H9 (cell line): ENCODE results near the gene CTIF. TPM values are rescaled to one million over a fixed set of nuclear protein-coding genes. Genes with fewer than 3 reads are reported as not detected.

Experiments
- DNase-seq: peaks from one replicate; pipeline ENCODE4 v3.0.0-alpha.2; 2017
- H2AFZ ChIP-seq: one replicate; pipeline ENCODE4 v1.6.1; 2013; ENCODE audit warnings: mild to moderate bottlenecking, low read length, control low read depth, moderate library complexity
- H2AK5ac ChIP-seq: 2 replicates; pipeline ENCODE4 v1.6.1; 2013; ENCODE audit warnings: low read length, control low read depth, mixed read lengths; ENCODE audit not compliant: insufficient read length
- H2BK120ac ChIP-seq: one replicate; pipeline ENCODE4 v1.6.1; 2013; ENCODE audit warnings: low read depth, mild to moderate bottlenecking, low read length, control low read depth, inconsistent platforms; ENCODE audit not compliant: poor library complexity, severe bottlenecking
- H2BK12ac ChIP-seq: 2 replicates; pipeline ENCODE4 v1.6.1; 2013; ENCODE audit warnings: low read length, control low read depth, mixed read lengths, low read depth; ENCODE audit not compliant: insufficient read length
- H2BK15ac ChIP-seq: 2 replicates; pipeline ENCODE4 v1.6.1; 2013; ENCODE audit warnings: low read depth, low read length, control low read depth
- H2BK20ac ChIP-seq: one replicate; pipeline ENCODE4 v1.6.1; 2013; ENCODE audit warnings: low read depth, mild to moderate bottlenecking, low read length, control low read depth, inconsistent platforms; ENCODE audit not compliant: poor library complexity, severe bottlenecking
- H2BK5ac ChIP-seq: 2 replicates; pipeline ENCODE4 v1.6.1; 2013; ENCODE audit warnings: low read length, control low read depth, mixed read lengths; ENCODE audit not compliant: insufficient read length
- H3K14ac ChIP-seq: 2 replicates; pipeline ENCODE4 v1.6.1; 2013; ENCODE audit warnings: low read length, control low read depth; ENCODE audit not compliant: insufficient read depth
- H3K18ac ChIP-seq: 2 replicates; pipeline ENCODE4 v1.6.1; 2013; ENCODE audit warnings: low read depth, mild to moderate bottlenecking, mixed read lengths, low read length, control low read depth; ENCODE audit not compliant: insufficient read length
- H3K23ac ChIP-seq: 2 replicates; pipeline ENCODE4 v1.6.1; 2013; ENCODE audit warnings: low read length, control low read depth, mixed read lengths, low read depth; ENCODE audit not compliant: insufficient read length
- H3K23me2 ChIP-seq: 2 replicates; pipeline ENCODE4 v1.6.1; 2013; ENCODE audit warnings: low read depth, mild to moderate bottlenecking, mixed read lengths, low read length, control low read depth; ENCODE audit not compliant: insufficient read length, poor library complexity, severe bottlenecking
- H3K27ac ChIP-seq: 2 replicates; pipeline ENCODE4 v1.5.1; 2013; ENCODE audit warnings: low read length, control low read depth, mixed read lengths, low read depth; ENCODE audit not compliant: insufficient read length
- H3K27me3 ChIP-seq: 2 replicates; pipeline ENCODE4 v1.6.1; 2013; ENCODE audit warnings: low read length, control low read depth, inconsistent platforms; ENCODE audit not compliant: insufficient read depth
- H3K4ac ChIP-seq: 2 replicates; pipeline ENCODE4 v1.6.1; 2013; ENCODE audit warnings: low read depth, mild to moderate bottlenecking, control low read depth, inconsistent platforms, low read length, moderate library complexity
- H3K4me1 ChIP-seq: 2 replicates; pipeline ENCODE4 v1.6.1; 2013; ENCODE audit warnings: low read length, control low read depth, inconsistent platforms; ENCODE audit not compliant: insufficient read depth
- H3K4me2 ChIP-seq: 2 replicates; pipeline ENCODE4 v1.6.1; 2013; ENCODE audit warnings: low read length, control low read depth, mixed read lengths; ENCODE audit not compliant: insufficient read length, insufficient read depth
- H3K56ac ChIP-seq: 2 replicates; pipeline ENCODE4 v1.6.1; 2013; ENCODE audit warnings: low read depth, mild to moderate bottlenecking, mixed read lengths, low read length, control low read depth; ENCODE audit not compliant: insufficient read length
- H3K79me1 ChIP-seq: 2 replicates; pipeline ENCODE4 v1.6.1; 2013; ENCODE audit warnings: low read depth, mild to moderate bottlenecking, moderate library complexity, low read length, control low read depth, inconsistent platforms; ENCODE audit not compliant: insufficient read depth, poor library complexity, severe bottlenecking
- H3K79me2 ChIP-seq: 2 replicates; pipeline ENCODE4 v1.6.1; 2013; ENCODE audit warnings: low read length, control low read depth, inconsistent platforms; ENCODE audit not compliant: insufficient read depth
- H3K9ac ChIP-seq: 2 replicates; pipeline ENCODE4 v1.6.1; 2013; ENCODE audit warnings: low read length, control low read depth, mixed read lengths; ENCODE audit not compliant: insufficient read length; ENCODE audit errors: extremely low read depth
- H3K9me3 ChIP-seq: one replicate; pipeline ENCODE4 v1.6.1; 2013; ENCODE audit warnings: low read depth, low read length, inconsistent platforms; ENCODE audit not compliant: control insufficient read depth
- H3T11ph ChIP-seq: one replicate; pipeline ENCODE4 v1.6.1; 2013; ENCODE audit warnings: mild to moderate bottlenecking, low read length, control low read depth, inconsistent platforms
- H4K20me1 ChIP-seq: one replicate; pipeline ENCODE4 v1.6.1; 2013; ENCODE audit not compliant: control insufficient read depth, insufficient read length, insufficient read depth
- H4K5ac ChIP-seq: 2 replicates; pipeline ENCODE4 v1.6.1; 2013; ENCODE audit warnings: low read depth, mild to moderate bottlenecking, mixed read lengths, low read length, control low read depth; ENCODE audit not compliant: insufficient read length
- H4K8ac ChIP-seq: replicated peaks from 2 replicates; pipeline ENCODE4 v1.6.1; 2013; ENCODE audit warnings: low read length, control low read depth, mixed read lengths, low read depth; ENCODE audit not compliant: insufficient read length
- H4K91ac ChIP-seq: 2 replicates; pipeline ENCODE4 v1.6.1; 2013; ENCODE audit warnings: low read depth, mild to moderate bottlenecking, moderate library complexity, mixed read lengths, low read length, control low read depth; ENCODE audit not compliant: insufficient read length
- H3K27ac Mint-ChIP-seq, 3 experiments: 2 replicates in 2 of 3; 3 replicates in 1 of 3; pipeline ENCODE4 v1.8.0; 2020 to 2021; ENCODE audit warnings: mixed read lengths in 3 of 3, mild to moderate bottlenecking in 1 of 3, moderate library complexity in 1 of 3
- H3K27me3 Mint-ChIP-seq: 2 replicates; pipeline ENCODE4 v1.8.0; 2021; ENCODE audit warnings: low read depth, mild to moderate bottlenecking, moderate library complexity, mixed read lengths
- H3K36me3 Mint-ChIP-seq, 3 experiments: 2 replicates in 2 of 3; 3 replicates in 1 of 3; pipeline ENCODE4 v1.8.0; 2020 to 2021; ENCODE audit warnings: low read depth in 3 of 3, mixed read lengths in 3 of 3; ENCODE audit not compliant: insufficient read depth in 1 of 3
- H3K4me1 Mint-ChIP-seq, 2 experiments: 2 replicates each; pipeline ENCODE4 v1.8.0; 2020; ENCODE audit warnings: mixed read lengths in 2 of 2
- H3K4me3 Mint-ChIP-seq, 2 experiments: 2 replicates in 1 of 2; 3 replicates in 1 of 2; pipeline ENCODE4 v1.8.0; 2020 to 2021; ENCODE audit warnings: mild to moderate bottlenecking in 2 of 2, mixed read lengths in 2 of 2, moderate library complexity in 1 of 2
- H3K9me3 Mint-ChIP-seq, 2 experiments: 2 replicates in 1 of 2; 3 replicates in 1 of 2; pipeline ENCODE4 v1.8.0; 2020; ENCODE audit warnings: mild to moderate bottlenecking in 2 of 2, mixed read lengths in 2 of 2, moderate library complexity in 1 of 2
- CTCF ChIP-seq: fragments of 200-600 bp; sonication (generic); conservative IDR thresholded peaks from 3 replicates; pipeline ENCODE4 v1.8.0; 2021; ENCODE audit warnings: antibody characterized with exemption, mild to moderate bottlenecking
- WGBS: extraction: QIAGEN DNeasy Blood & Tissue Kit; methylation state at CpG from one replicate; pipeline ENCODE4 v1.1.7; 2013; ENCODE audit warnings: missing lambda C conversion rate, low lambda C conversion rate, mixed read lengths; ENCODE audit not compliant: insufficient read length; ENCODE audit errors: extremely low coverage; 5-methylcytosine and 5-hydroxymethylcytosine counted together
- total RNA-seq: library from RNA; stranded (reverse); gene quantifications from 2 replicates; pipeline ENCODE4 v1.2.1, GENCODE V29; 2021

Gene CTIF
- total RNA-seq, 1 experiment from 2014 or later: 15.8 TPM

DNA sequence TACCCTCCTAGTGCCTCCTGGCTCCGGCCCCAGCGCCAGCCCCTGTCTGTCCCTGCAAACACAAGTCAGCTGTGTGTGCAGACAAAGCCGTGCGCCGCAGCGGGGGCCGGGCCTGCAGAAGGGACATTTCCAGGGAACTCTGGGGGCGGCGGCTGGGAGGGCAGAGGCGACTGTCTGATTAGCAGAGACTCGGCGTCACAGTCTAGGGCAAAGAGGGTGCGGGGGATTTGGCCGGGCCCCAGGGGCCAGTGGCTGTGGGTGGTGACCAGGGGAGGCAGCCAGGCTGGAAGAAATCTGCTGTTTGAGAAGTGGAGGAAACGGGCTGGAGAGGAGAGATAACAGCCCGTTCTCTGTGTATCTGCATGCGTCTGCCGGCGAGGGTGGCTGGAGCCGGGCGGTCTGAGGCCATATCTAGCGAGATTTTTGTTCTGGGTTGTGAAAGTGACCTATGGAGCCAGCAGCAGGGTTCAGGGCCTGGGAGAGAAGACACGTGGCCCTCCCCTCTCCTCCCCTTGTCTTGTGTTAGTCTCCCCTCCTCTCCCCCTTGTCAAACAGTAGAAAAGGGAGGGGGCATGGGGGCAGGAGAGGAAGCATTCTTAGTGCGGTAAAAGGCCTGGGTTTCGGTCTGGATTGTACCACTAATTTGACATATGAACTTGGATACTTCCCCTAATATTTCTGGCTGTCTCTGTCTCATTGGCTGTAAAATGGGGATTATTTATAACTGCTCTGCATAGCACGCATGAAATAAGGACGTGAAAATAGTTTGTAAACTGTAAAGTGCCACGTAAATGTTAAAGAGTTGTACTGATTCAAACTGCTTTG lies 242.5 kb downstream of the CTIF start:
- Histone ChIP-seq H4K20me1 (no peaks in the 10 kb centered on the region), H3K9ac (no peak overlapping the region), H2BK12ac (no peak overlapping the region), H4K5ac (no peak overlapping the region), H3K23me2 (no peaks in the 10 kb centered on the region), H3K4ac (no peak overlapping the region), H2BK5ac (no peak overlapping the region), H3K56ac (no peak overlapping the region), H2BK20ac (no peak overlapping the region), H3K23ac (no peak overlapping the region), H3T11ph (no peak overlapping the region), H2BK120ac (no peak overlapping the region), H2AFZ (no peak overlapping the region), H3K79me2 (no peaks in the 10 kb centered on the region), H4K8ac (no peak overlapping the region), H3K27me3 (no peaks in the 10 kb centered on the region), H3K79me1 (no peaks in the 10 kb centered on the region), H3K4me1 (no peaks in the 10 kb centered on the region), H2BK15ac (no peak overlapping the region), H4K91ac (no peak overlapping the region), H3K4me2 (no peak overlapping the region), H3K14ac (peak overlapping the region; percentile 14; the same call in 1 of the 2 replicates), H3K9me3 (no peaks in the 10 kb centered on the region), H3K27ac (no peak overlapping the region), H2AK5ac (no peak overlapping the region), H3K18ac (no peak overlapping the region)
- Mint-ChIP-seq H3K27me3 (no peaks in the 10 kb centered on the region), H3K27ac (peak overlapping the region; percentile 59 to 88 (median 68); a peak in 6 of 7 replicates), H3K4me3 (no peak overlapping the region; a peak in 1 of 5 replicates), H3K9me3 (no peaks in the 10 kb centered on the region), H3K36me3 (no peaks in the 10 kb centered on the region; a peak in 2 of 7 replicates), H3K4me1 (peaks cover 21 to 39% of the 10 kb centered on the region in 2 experiments)
- no peak for TF ChIP-seq CTCF
- no peak for DNase-seq
- no CpG with 5 or more reads among the region's 28 CpGs for WGBS
